H7 (cell line): ENCODE results near the gene ITM2B. TPM values are rescaled to one million over a fixed set of nuclear protein-coding genes. Genes with fewer than 3 reads are reported as not detected.
A peak's percentile ranks its signal among the peaks of the same experiment; 100 is the strongest.
"Not testable (repeated sequence)": the region's sequence is repeated elsewhere in the genome, so short reads cannot be mapped to it uniquely, and the experiment has no call there.

Experiments used
- DNase-seq: peaks from one replicate; pipeline ENCODE4 v3.0.0; 2012
- H3K27me3 ChIP-seq: 2 replicates; pipeline ENCODE4 v1.6.0; 2011; ENCODE audit warnings: mild to moderate bottlenecking, low read length; ENCODE audit not compliant: control insufficient read depth, insufficient read depth
- H3K36me3 ChIP-seq: replicated peaks from 2 replicates; pipeline ENCODE4 v1.5.1; 2011; ENCODE audit warnings: low read length; ENCODE audit not compliant: control insufficient read depth, insufficient read depth
- H3K4me3 ChIP-seq: 2 replicates; pipeline ENCODE4 v1.5.1; 2011; ENCODE audit warnings: low read depth, mild to moderate bottlenecking, control low read depth, low read length, moderate library complexity; ENCODE audit not compliant: insufficient read depth
- total RNA-seq: library from RNA; depleted of rRNA; stranded (reverse); fragments of >200 nt; shearing (Covaris generic); gene quantifications from 2 replicates; pipeline ENCODE4 v1.2.3, GENCODE V29; 2014

The ITM2B gene
- total RNA-seq, 1 experiment from 2014 or later = 197 TPM

DNA sequence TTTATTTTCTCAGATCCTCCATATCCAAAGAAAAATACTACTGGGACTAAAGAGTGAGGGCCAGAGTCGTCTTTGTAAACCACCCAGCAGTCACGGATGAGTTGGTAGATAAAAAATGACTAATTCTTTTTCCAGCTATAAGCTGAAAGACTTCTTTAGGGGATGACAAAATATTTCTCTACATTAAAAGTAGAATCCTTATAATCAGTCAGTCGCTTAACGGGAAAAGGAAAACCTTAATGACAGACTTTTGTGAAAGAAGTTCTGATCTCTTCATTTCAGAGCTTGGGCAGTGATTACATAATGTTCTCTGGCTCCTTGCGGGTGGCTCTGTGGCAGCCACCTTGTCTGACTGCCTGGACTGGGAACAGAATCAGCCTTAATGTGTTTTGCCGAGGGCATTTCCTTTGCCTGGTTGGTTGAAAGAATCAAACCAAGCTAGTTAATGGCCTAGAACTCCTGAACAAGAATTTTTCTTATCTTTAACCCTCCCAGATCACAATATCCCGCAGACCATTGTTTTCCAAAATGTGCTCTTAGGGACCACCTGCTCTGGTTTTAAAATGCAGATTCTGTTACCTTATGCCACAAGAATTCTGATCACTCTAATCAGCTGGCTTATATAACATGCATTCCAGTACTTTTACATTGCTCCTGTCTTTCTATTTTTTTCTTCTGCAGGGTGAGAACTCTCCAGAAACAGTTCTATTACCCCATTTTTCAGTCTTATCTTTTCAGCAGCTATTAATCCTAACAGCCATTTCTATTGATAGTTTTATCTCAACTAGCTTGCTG, 2.5 kb downstream of the ITM2B start:
- DNase-seq = peak; percentile 21
- 0 out of 2 replicates have a peak, but pooled peaks cover 1% of the 10 kb centered on the region for H3K27me3 ChIP-seq
- H3K4me3 ChIP-seq = peak overlapping the region; percentile 24; the same call in 1 of the 2 replicates
- no peaks in the 10 kb centered on the region for H3K36me3 ChIP-seq

GRCh38 chr13:48236528-48237353, 3.7 kb downstream of the ITM2B start:
- H3K4me3 ChIP-seq = no peak overlapping the region
- H3K36me3 ChIP-seq = no peaks in the 10 kb centered on the region
- DNase-seq = no peak
- H3K27me3 ChIP-seq = 0 out of 2 replicates have a peak, but pooled peaks cover 1% of the 10 kb centered on the region

DNA sequence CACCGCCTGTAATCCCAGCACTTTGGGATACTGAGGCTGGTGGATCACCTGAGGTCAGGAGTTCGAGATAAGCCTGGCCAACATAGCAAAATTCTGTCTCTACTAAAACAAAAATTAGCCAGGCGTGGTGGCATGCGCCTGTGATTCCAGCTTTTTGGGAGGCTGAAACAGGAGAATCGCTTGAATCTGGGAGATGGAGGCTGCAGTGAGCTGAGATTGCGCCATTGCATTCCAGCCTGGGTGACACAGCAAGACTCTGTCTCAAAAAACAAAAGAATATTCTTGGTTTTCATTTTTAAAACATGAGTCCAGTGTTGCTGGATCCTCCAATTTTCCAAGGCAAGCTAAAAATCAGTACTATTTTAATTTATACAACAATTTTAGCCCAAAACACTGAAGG, 6.4 kb downstream of the ITM2B start:
- not testable (repeated sequence) for H3K4me3 ChIP-seq, H3K36me3 ChIP-seq, H3K27me3 ChIP-seq, DNase-seq

GRCh38 chr13:48241651-48242050, 8.6 kb downstream of the ITM2B start:
- H3K36me3 ChIP-seq = no peaks in the 10 kb centered on the region
- no peak for DNase-seq
- no peak overlapping the region for H3K4me3 ChIP-seq
- no peaks in the 10 kb centered on the region for H3K27me3 ChIP-seq

DNA sequence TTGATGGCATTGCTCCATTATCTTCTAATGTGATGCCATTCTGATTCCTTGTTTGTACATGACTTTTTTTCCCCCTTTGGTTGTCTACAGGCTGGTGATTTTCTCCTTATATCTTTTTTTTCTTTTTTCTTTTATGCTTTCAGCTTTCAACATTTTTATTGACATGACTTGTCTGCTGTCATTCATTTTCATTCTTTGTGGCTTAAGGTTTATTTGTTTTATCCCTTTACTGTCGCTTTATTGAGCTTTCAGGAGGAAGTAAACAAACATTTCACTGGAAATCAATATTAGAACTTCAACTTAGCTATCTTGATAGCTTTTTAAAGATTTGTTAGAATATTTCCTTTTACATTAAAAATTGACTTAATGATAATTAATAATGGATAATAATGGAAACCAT, 9.7 kb downstream of the ITM2B start:
- DNase-seq = no peak
- H3K27me3 ChIP-seq = no peaks in the 10 kb centered on the region
- no peak overlapping the region for H3K4me3 ChIP-seq
- no peaks in the 10 kb centered on the region for H3K36me3 ChIP-seq

DNA sequence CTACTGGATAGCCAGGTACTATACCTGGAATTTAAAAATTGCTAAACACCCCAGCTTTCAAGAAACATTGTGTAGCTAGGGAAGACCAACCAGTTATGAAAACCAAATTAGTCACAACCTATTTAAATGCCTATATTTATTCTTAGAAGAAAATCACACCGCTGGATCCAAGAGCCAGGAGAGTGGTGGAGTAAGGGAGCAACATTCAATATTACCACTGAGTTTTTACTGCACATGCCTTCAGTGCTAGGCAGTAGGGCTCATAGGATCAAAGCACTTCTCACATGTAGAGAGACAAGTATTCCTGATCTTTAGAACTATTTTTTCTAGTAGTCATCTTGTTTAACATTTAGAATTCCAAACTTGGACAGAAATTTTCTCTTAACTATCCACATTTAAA, 11.2 kb downstream of the ITM2B start:
- Histone ChIP-seq H3K36me3 (no peaks in the 10 kb centered on the region), H3K27me3 (no peaks in the 10 kb centered on the region), H3K4me3 (no peak overlapping the region)
- DNase-seq = no peak

GRCh38 chr13:48246102-48246501, 13.1 kb downstream of the ITM2B start:
- no peak for DNase-seq
- H3K4me3 ChIP-seq = no peak overlapping the region
- H3K27me3 ChIP-seq = no peaks in the 10 kb centered on the region
- no peaks in the 10 kb centered on the region for H3K36me3 ChIP-seq

DNA sequence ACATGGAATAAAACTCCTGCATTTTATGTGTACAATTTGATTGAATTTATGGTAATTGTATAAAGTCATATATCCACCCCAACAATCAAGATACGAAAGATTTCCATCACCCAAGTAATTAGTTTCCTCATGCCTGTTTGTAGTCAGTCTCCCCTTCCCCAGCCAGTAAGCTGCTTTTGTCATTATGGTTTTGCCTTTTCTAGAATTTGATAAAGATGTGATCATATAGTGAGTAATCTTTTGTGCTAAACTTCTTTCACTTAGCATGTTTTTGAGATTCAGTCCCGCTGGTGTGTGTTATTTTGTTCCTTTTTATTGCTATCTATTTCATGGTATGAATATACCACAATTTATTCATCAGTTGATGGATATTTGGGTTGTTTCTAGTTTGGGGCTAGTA, 16.0 kb downstream of the ITM2B start:
- no peaks in the 10 kb centered on the region for H3K27me3 ChIP-seq
- H3K36me3 ChIP-seq = peaks cover 2% of the 10 kb centered on the region
- no peak for DNase-seq
- no peak overlapping the region for H3K4me3 ChIP-seq

DNA sequence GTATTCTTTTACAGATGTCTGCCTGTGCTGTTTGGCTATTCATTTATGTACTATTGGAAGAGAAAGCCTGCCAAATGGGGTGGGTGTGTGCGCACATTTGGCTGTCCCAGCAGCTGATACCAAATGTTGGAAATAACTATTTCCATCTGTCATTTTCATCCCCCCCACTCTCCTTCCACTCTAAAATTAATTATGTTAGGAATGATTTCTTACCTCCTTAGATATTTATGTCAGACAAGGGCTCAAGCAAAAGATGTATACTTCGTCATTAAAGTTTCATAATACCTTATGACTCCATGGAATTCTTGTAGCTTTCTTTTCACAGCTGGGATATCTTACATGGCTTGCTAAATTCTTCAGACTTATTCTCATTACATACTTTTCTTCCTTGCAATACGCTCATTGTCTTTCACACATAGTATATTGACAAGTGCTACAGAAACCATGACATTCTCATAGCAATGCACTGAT, 18.6 kb downstream of the ITM2B start:
- Histone ChIP-seq H3K4me3 (no peak overlapping the region), H3K27me3 (no peaks in the 10 kb centered on the region)
- DNase-seq = no peak

GRCh38 chr13:48252176-48252575, 19.2 kb downstream of the ITM2B start:
- Histone ChIP-seq H3K36me3 (peaks cover 9% of the 10 kb centered on the region), H3K27me3 (no peaks in the 10 kb centered on the region), H3K4me3 (no peak overlapping the region)
- no peak for DNase-seq

More for the DNA sequence above, 18.6 kb downstream of the ITM2B start:
- peaks cover 9% of the 10 kb centered on the region for H3K36me3 ChIP-seq

GRCh38 chr13:48253849-48254248, 20.8 kb downstream of the ITM2B start:
- Histone ChIP-seq H3K27me3 (no peaks in the 10 kb centered on the region), H3K4me3 (no peak overlapping the region), H3K36me3 (peaks cover 11% of the 10 kb centered on the region)
- DNase-seq = no peak

- Histone ChIP-seq H3K4me3 (no peak overlapping the region), H3K36me3 (peaks cover 17% of the 10 kb centered on the region), H3K27me3 (no peaks in the 10 kb centered on the region)
- DNase-seq = no peak
These were observed 22.1 kb downstream of the ITM2B start for GRCh38 chr13:48255090-48255489.

DNA sequence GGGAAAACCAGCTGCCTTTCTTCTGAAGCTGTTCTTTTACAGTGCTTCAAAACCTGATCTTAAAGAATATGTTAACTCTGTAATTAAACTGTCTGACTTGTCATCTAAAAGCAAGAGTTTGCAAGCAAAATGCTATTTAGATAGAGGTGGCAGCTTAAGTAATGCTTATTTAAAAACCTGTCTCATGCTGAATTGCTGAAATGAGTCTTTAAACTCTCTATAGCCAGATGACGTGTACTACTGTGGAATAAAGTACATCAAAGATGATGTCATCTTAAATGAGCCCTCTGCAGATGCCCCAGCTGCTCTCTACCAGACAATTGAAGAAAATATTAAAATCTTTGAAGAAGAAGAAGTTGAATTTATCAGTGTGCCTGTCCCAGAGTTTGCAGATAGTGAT, 22.9 kb downstream of the ITM2B start:
- DNase-seq = no peak
- no peak overlapping the region for H3K4me3 ChIP-seq
- H3K27me3 ChIP-seq = no peaks in the 10 kb centered on the region
- peaks cover 17% of the 10 kb centered on the region for H3K36me3 ChIP-seq

DNA sequence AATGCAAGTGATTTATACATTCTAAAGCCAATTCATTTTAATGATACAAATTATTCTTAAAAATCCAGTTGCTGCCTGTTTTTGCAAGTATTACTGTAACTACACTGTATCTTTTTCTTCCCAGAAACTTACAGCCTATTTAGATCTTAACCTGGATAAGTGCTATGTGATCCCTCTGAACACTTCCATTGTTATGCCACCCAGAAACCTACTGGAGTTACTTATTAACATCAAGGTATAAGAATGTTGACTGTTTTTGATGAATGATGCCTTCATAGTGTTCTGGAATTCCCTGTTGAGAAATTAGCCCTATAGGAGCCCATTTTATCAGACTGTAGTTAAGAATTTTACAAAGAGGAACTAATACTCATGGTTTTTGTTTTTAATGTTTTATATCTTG, 25.0 kb downstream of the ITM2B start:
- H3K36me3 ChIP-seq = peaks cover 17% of the 10 kb centered on the region
- no peaks in the 10 kb centered on the region for H3K27me3 ChIP-seq
- DNase-seq = no peak
- H3K4me3 ChIP-seq = no peak overlapping the region

DNA sequence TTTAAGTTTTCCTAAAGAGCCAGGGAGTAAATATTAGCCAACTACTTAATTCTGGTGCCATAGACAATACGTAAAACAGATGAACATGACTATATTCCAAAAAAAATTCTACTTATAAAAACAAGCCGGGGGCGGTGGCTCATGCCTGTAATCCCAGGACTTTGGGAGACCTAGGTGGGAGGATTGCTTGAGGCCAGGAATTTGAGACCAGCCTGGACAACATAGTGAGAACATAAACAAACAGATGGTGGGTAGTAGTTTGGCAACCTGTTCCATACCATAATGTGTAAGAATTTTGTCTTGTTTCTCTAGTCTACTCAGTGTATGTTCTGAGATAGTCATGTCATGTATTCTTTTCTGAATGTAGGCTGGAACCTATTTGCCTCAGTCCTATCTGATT, 25.4 kb downstream of the ITM2B start:
- Histone ChIP-seq H3K27me3 (no peaks in the 10 kb centered on the region), H3K4me3 (no peak overlapping the region), H3K36me3 (peaks cover 16% of the 10 kb centered on the region)
- DNase-seq = no peak
